Measurements from ENCODE around the gene SH3RF1.

The SH3RF1 gene

GRCh38 chr4:169152899-169153298 lies 117.9 kb downstream of the SH3RF1 start:
- Histone ChIP-seq H3K36me3 (replicated peaks) (peaks cover 33% of the 10 kb centered on the region), H3K4me3 (ENCODE audit: low read depth, low read length) (no peak overlapping the region), H3K27ac (no peak overlapping the region), H3K27me3 (replicated peaks) (no peaks in the 10 kb centered on the region)
- peak; percentile 45 for TF ChIP-seq CTCF (IDR thresholded peaks at IDR 0.05; ENCODE audit: low read depth, low read length, missing control alignments)
- in situ Hi-C loops (cut with HindIII; ENCODE audit: low pct_ligation_motif_present, low sequenced_read_pairs), result no loop called here
- no peak for DNase-seq

DNA sequence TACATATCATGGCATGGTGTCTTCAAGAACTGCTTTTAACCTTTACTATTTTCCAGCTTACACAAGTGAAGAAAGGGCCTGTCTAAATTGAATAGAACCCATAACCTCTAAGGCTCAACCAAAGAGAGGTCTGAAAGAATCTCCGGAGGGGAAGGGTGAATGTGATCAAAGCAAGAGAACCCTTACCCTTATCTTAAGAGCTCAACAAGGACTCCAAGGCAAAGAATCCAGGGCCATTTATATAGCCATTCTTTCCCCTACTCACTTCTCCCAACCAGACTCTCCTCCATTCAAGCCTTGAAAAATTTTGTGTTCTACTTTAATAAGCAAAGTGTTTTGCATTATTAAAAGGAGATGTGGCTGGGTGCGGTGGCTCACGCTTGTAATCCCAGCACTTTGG lies 118.7 kb downstream of the SH3RF1 start:
- DNase-seq, result no peak
- no peak overlapping the region for H3K4me3 ChIP-seq (ENCODE audit: low read depth, low read length)
- in situ Hi-C loops (cut with HindIII; ENCODE audit: low pct_ligation_motif_present, low sequenced_read_pairs), result no loop called here
- H3K36me3 ChIP-seq (replicated peaks), result peaks cover 33% of the 10 kb centered on the region
- H3K27ac ChIP-seq, result peak overlapping the region; percentile 20
- H3K27me3 ChIP-seq (replicated peaks), result no peaks in the 10 kb centered on the region
- no peak for TF ChIP-seq CTCF (IDR thresholded peaks at IDR 0.05; ENCODE audit: low read depth, low read length, missing control alignments)

- Histone ChIP-seq H3K4me3 (ENCODE audit: low read depth, low read length) (no peak overlapping the region), H3K27me3 (replicated peaks) (no peaks in the 10 kb centered on the region), H3K27ac (peak overlapping the region; percentile 63), H3K36me3 (replicated peaks) (peaks cover 33% of the 10 kb centered on the region)
- in situ Hi-C loops (cut with HindIII; ENCODE audit: low pct_ligation_motif_present, low sequenced_read_pairs), result no loop called here
- no peak for TF ChIP-seq CTCF (IDR thresholded peaks at IDR 0.05; ENCODE audit: low read depth, low read length, missing control alignments)
- DNase-seq, result no peak
These were observed 119.1 kb downstream of the SH3RF1 start for GRCh38 chr4:169151671-169152070.

DNA sequence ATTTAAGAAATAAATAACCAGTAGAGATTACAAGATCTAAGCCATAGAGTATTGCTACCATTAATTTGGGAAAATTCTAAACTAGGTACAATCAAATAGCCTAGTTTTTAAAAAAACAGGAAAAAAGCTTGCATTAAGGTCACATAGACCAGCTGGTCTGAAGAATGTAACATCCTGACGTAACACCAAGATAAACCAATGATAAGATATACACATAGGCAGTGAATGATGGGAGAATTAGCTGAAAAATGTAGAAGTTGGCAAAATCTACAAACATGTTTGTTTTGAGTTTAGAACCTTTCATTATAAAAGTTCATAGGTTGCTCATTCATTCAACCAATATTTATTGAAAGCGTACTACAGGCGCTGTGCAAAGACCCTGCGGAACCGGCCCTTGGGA lies 120.0 kb downstream of the SH3RF1 start:
- no peak for DNase-seq
- H3K36me3 ChIP-seq (replicated peaks), result peaks cover 30% of the 10 kb centered on the region
- TF ChIP-seq CTCF (IDR thresholded peaks at IDR 0.05; ENCODE audit: low read depth, low read length, missing control alignments), result no peak
- H3K27ac ChIP-seq, result peak overlapping the region; percentile 63
- no peak overlapping the region for H3K4me3 ChIP-seq (ENCODE audit: low read depth, low read length)
- in situ Hi-C loops (cut with HindIII; ENCODE audit: low pct_ligation_motif_present, low sequenced_read_pairs), result no loop called here
- H3K27me3 ChIP-seq (replicated peaks), result no peaks in the 10 kb centered on the region

GRCh38 chr4:169148885-169149284 lies 121.9 kb downstream of the SH3RF1 start:
- Histone ChIP-seq H3K4me3 (ENCODE audit: low read depth, low read length) (no peak overlapping the region), H3K27me3 (replicated peaks) (no peaks in the 10 kb centered on the region), H3K27ac (no peak overlapping the region), H3K36me3 (replicated peaks) (peaks cover 17% of the 10 kb centered on the region)
- no peak for DNase-seq
- no peak for TF ChIP-seq CTCF (IDR thresholded peaks at IDR 0.05; ENCODE audit: low read depth, low read length, missing control alignments)
- in situ Hi-C loops (cut with HindIII; ENCODE audit: low pct_ligation_motif_present, low sequenced_read_pairs), result no loop called here

DNA sequence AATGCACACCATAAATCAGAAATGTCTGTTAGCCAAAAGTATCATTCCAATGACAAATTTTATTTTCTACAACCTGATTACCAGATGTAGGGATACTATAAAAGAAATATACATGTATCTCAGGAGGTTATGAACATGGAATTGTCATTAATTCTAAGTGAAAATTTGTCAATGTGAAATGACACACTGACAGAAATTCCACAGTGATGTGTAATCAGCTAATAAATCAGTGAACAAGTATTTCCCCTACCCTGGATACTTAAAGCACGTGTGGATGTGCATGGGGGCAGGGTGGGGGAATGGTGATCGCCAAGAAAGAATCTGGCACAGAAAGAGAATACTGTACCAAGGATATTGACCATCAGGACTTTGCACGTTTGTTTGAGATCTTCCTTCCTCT lies 123.6 kb downstream of the SH3RF1 start:
- no peak overlapping the region for H3K27ac ChIP-seq

More for the DNA sequence above, 123.6 kb downstream of the SH3RF1 start:
- no peak for TF ChIP-seq CTCF (IDR thresholded peaks at IDR 0.05; ENCODE audit: low read depth, low read length, missing control alignments)
- in situ Hi-C loops (cut with HindIII; ENCODE audit: low pct_ligation_motif_present, low sequenced_read_pairs), result no loop called here
- Histone ChIP-seq H3K27me3 (replicated peaks) (no peaks in the 10 kb centered on the region), H3K36me3 (replicated peaks) (peaks cover 5% of the 10 kb centered on the region), H3K4me3 (ENCODE audit: low read depth, low read length) (no peak overlapping the region)
- DNase-seq, result no peak

Measured in brain microvascular endothelial cell (primary cell).